Testis (tissue), 3 donors: ENCODE data around the gene NPM3. TPM values are rescaled to one million over a fixed set of nuclear protein-coding genes. Genes with fewer than 3 reads are reported as not detected.

Experiments
- DNase-seq: peaks from one replicate; pipeline ENCODE4 v3.0.0-alpha.2; 2019
- H3K27ac ChIP-seq, 2 donors: fragments of 200-600 bp; sonication (generic); one replicate each; pipeline ENCODE4 v1.5.1; 2019
- H3K27me3 ChIP-seq: fragments of 200-600 bp; sonication (generic); one replicate; pipeline ENCODE4 v1.5.1; 2019
- H3K36me3 ChIP-seq: fragments of 200-600 bp; sonication (generic); one replicate; pipeline ENCODE4 v1.5.1; 2017; ENCODE audit warnings: low read depth; ENCODE audit errors: missing control alignments
- H3K4me1 ChIP-seq: fragments of 200-600 bp; sonication (generic); one replicate; pipeline ENCODE4 v1.5.1; 2019
- H3K4me3 ChIP-seq, 2 donors: fragments of 200-600 bp; sonication (generic); one replicate each; pipeline ENCODE4 v1.5.1; 2017 to 2019
- H3K9me3 ChIP-seq: fragments of 200-600 bp; sonication (generic); one replicate; pipeline ENCODE4 v1.5.1; 2017
- POLR2A ChIP-seq: fragments of 450-650 bp; IDR thresholded peaks from one replicate; pipeline ENCODE4 v1.6.1; 2017; ENCODE audit warnings: antibody characterized with exemption, mild to moderate bottlenecking, moderate library complexity
- WGBS, 2 donors: methylation state at CpG; one replicate each; pipeline ENCODE4 v1.1.5; 2018; 5-methylcytosine and 5-hydroxymethylcytosine counted together
- intact Hi-C: fragments of 100-400 bp; cut with DNase I; formaldehyde crosslinking; loops from one replicate; pipeline ENCODE4 v1.15.1; 2023; ENCODE audit warnings: low total_unique reads
- polyA plus RNA-seq: library from polyadenylated mRNA; stranded (reverse); fragments of 350-450 nt; fragmentation: Illumina TruSeq; extraction: RNeasy Lipid Tissue Mini Kit (QIAGEN cat#74804); gene quantifications from one replicate; pipeline ENCODE4 v1.2.3, GENCODE V29; 2014; ENCODE audit warnings: low read depth, low replicate concordance; ENCODE audit not compliant: insufficient read depth
- total RNA-seq, 2 donors: library from RNA; depleted of rRNA; stranded (reverse); fragments of >200 nt; gene quantifications; one replicate each; pipeline ENCODE4 v1.2.3, GENCODE V29; 2016
- TF ChIP-seq, protein P1 (sequence below), 3 experiments: fragments of 450-650 bp in 2 of 3; fragments of 200-600 bp in 1 of 3; sonication (generic) in 1 of 3; IDR thresholded peaks; one replicate each; pipeline ENCODE4 v1.5.1; 2016 to 2019; ENCODE audit warnings: antibody characterized with exemption in 3 of 3, mild to moderate bottlenecking in 2 of 3, moderate library complexity in 1 of 3

NPM3 gene
- total and polyA plus RNA-seq, 3 donors from 2014 or later = 38.9 to 64.5 (median 40.9) TPM

DNA sequence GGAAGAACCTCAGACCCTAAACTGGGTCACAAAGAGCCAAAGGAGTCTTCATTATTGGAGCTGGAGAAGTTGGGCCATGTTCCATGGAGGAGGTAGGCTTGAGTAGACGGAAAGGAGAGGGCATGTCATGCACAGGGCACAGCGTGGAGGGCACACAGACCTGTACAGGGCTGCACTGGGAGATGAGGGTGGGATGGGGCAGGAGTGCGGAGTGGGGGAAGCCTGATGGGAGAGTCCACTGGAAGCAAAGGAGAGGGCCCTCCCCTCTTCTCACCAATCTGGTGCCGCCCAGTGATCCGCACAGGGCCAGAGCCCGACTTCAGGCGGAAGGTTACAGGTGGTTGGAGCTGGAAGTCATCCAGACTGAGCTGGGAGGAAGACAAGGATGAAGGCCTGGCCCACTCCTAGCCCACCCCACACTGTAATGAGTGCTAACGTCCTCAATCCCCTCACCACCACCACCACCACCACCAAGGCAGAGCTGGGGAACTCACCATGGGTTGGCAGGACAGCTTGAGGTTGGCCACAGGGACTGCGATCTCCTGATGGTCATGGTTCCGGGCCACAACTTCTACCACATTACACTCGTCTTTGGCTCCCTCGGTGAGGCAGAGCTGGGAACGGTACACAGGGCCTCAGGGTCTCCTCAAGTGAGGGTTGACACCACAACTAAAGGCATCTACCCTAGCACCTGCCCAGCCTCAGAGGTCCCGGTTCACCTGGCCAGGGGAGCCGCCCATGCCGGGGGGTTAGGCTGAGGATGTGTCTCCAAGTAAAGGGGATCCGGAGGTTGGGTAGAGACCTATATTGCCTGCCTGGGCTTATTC lies 1.0 kb downstream of the NPM3 start:
- Histone ChIP-seq H3K9me3 (no peaks in the 10 kb centered on the region), H3K27ac (no peak overlapping the region), H3K36me3 (no peaks in the 10 kb centered on the region), H3K27me3 (no peaks in the 10 kb centered on the region), H3K4me1 (peaks cover 27% of the 10 kb centered on the region), H3K4me3 (peak overlapping the region; percentile 62 to 71)
- no peak for DNase-seq
- 28 to 44% methylated on average over 13 to 17 of the region's 17 CpGs for WGBS, 2 donors
- no peak for TF ChIP-seq POLR2A
- TF ChIP-seq, protein P1, sequence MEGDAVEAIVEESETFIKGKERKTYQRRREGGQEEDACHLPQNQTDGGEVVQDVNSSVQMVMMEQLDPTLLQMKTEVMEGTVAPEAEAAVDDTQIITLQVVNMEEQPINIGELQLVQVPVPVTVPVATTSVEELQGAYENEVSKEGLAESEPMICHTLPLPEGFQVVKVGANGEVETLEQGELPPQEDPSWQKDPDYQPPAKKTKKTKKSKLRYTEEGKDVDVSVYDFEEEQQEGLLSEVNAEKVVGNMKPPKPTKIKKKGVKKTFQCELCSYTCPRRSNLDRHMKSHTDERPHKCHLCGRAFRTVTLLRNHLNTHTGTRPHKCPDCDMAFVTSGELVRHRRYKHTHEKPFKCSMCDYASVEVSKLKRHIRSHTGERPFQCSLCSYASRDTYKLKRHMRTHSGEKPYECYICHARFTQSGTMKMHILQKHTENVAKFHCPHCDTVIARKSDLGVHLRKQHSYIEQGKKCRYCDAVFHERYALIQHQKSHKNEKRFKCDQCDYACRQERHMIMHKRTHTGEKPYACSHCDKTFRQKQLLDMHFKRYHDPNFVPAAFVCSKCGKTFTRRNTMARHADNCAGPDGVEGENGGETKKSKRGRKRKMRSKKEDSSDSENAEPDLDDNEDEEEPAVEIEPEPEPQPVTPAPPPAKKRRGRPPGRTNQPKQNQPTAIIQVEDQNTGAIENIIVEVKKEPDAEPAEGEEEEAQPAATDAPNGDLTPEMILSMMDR (IDR thresholded peaks at IDR 0.05) = no peak
- intact Hi-C loops = no loop called here

DNA sequence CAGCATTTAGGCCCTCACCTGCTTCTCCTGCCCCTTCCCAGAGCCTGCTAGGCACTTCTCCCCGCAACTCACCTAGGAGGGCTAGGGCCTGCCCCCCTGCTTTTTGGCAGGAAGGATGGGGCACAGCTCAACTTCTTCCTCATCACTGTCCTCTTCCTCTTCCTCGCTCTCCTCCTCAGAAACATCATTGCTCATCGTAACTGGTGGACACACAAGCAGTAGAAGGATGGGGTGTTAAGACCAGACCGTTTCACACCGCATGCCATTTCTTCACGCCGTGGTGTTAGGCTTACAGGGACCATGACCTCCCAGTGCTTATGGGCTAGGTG lies 1.6 kb downstream of the NPM3 start:
- intact Hi-C loops = no loop called here

DNA sequence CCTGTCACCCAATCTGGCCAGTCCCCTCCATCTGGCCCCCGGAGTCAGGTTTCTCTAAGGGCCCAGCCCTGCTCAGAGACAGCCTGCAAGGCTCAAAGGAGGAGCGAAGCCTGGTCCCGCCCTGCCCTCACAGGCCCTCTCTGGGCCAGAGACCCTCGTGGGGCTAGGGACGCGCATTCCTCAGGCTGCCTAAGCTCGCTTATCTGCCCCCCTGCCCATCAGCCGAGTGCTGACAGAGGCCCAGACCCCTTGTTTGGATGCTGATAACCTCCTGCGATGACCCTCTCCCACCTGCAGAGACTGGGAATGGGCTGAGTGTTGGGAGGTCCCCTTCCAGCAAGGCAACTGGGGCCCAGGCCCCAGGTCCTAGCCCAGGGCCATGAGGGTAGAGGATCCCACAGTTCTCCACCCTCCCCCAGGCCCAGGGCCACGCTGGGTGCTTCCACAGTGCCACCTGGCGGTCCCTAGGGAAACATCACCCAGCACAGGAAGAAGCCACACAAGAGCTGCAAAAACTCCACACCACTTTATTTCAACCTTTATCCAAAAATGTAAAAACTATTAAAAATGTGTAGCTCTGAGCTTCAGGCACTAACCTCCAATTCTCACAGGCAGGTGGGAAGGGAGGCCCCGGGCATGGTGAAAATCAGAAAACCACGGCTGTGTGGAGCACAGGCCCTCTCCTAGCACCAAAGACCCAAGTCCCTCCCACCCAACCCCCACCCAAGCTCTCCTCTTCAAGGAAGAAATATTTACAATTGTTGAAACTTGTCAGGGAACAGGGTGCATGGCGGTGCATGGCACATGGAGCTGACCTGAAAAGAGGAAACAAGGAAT lies 2.2 kb downstream of the NPM3 start:
- peak; percentile 44 for DNase-seq
- Histone ChIP-seq H3K9me3 (no peaks in the 10 kb centered on the region), H3K27me3 (no peaks in the 10 kb centered on the region), H3K27ac (no peak overlapping the region), H3K4me1 (peaks cover 27% of the 10 kb centered on the region), H3K36me3 (no peaks in the 10 kb centered on the region), H3K4me3 (no peak overlapping the region)
- intact Hi-C loops = no loop called here
- TF ChIP-seq, protein P1 (IDR thresholded peaks at IDR 0.05) = peak; percentile 65 to 77 (median 72)
- no peak for TF ChIP-seq POLR2A
- 66 to 72% methylated on average over 14 of the region's 14 CpGs for WGBS, 2 donors

More for the DNA sequence above, 1.6 kb downstream of the NPM3 start:
- DNase-seq = no peak
- Histone ChIP-seq H3K4me1 (peaks cover 27% of the 10 kb centered on the region), H3K36me3 (no peaks in the 10 kb centered on the region), H3K27ac (no peak overlapping the region), H3K4me3 (no peak overlapping the region), H3K9me3 (no peaks in the 10 kb centered on the region), H3K27me3 (no peaks in the 10 kb centered on the region)
- WGBS, 2 donors = 57 to 74% methylated on average over 7 of the region's 7 CpGs
- TF ChIP-seq, protein P1 (IDR thresholded peaks at IDR 0.05) = no peak
- no peak for TF ChIP-seq POLR2A

DNA sequence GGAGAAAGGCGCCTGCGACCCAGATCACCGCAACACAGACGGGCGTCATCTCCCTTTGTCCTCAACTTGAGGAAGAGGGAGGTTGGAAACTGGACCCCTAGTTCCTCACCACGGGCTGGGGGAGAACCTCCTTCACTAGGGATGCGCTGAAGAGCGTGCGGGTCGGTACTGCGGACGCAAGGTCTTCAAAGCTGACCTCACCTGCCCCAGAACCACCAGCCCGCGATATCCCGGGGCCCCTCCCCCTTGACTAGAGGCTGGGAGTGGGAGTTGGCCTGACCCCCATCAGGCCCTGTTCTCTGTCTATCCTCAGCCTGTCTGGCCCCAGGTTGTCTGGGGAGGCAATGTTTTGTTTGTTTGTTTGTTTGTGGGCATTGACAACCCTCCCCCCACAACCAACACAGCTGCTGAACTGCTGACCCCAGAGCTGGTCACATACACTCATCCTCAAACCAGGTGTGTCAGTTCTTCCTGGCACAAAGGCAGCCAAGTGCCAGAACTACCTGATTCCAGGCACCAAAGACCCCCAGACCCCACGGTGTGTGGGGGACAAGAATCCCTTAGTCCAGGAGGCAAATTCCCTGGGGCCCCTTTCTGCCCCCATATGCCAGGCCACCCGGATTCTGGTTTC lies 2.9 kb downstream of the NPM3 start:
- TF ChIP-seq POLR2A = no peak
- TF ChIP-seq, protein P1 (IDR thresholded peaks at IDR 0.05) = peak in 1 of 3 experiments; percentile 4
- H3K4me3 ChIP-seq = peak overlapping the region in 1 of 2 donors; percentile 23
- H3K27ac ChIP-seq = no peak overlapping the region
- no peaks in the 10 kb centered on the region for H3K36me3 ChIP-seq
- no peak for DNase-seq
- 25 to 28% methylated on average over 10 to 17 of the region's 17 CpGs for WGBS, 2 donors
- intact Hi-C loops = no loop called here
- peaks cover 27% of the 10 kb centered on the region for H3K4me1 ChIP-seq
- H3K9me3 ChIP-seq = no peaks in the 10 kb centered on the region
- no peaks in the 10 kb centered on the region for H3K27me3 ChIP-seq
